Vagina (tissue), 2 donors: ENCODE data around the gene CCL8. TPM values are rescaled to one million over a fixed set of nuclear protein-coding genes. Genes with fewer than 3 reads are reported as not detected.

ENCODE experiments used
- DNase-seq, 2 donors: peaks; one replicate each; pipeline ENCODE4 v3.0.0-alpha.2; 2017; ENCODE audit errors: extremely low spot score in 2 of 2
- H3K27ac ChIP-seq: fragments of 200-600 bp; sonication (generic); one replicate; pipeline ENCODE4 v1.5.1; 2019
- H3K27me3 ChIP-seq: fragments of 200-600 bp; sonication (generic); one replicate; pipeline ENCODE4 v1.5.1; 2019
- H3K36me3 ChIP-seq, 2 donors: fragments of 200-600 bp; sonication (generic); one replicate each; pipeline ENCODE4 v1.5.1; 2017 to 2019
- H3K4me1 ChIP-seq: fragments of 200-600 bp; sonication (generic); one replicate; pipeline ENCODE4 v1.5.1; 2019
- H3K4me3 ChIP-seq, 2 donors: fragments of 200-600 bp; sonication (generic); 1 replicate in 1 of 2; 2 replicates in 1 of 2; pipeline ENCODE4 v1.5.1; 2016 to 2019
- H3K9me3 ChIP-seq: fragments of 200-600 bp; sonication (generic); one replicate; pipeline ENCODE4 v1.5.1; 2019
- POLR2A ChIP-seq, 2 donors: fragments of 450-650 bp; IDR thresholded peaks; one replicate each; pipeline ENCODE4 v1.6.1; 2017; ENCODE audit warnings: antibody characterized with exemption in 2 of 2, mild to moderate bottlenecking in 2 of 2, moderate library complexity in 2 of 2
- POLR2AphosphoS5 ChIP-seq, 2 donors: sonication (generic); formaldehyde crosslinking; IDR thresholded peaks; one replicate each; pipeline ENCODE4 v1.9.0; 2017; ENCODE audit warnings: antibody characterized with exemption in 2 of 2, mild to moderate bottlenecking in 2 of 2, low read depth in 1 of 2; ENCODE audit not compliant: insufficient read depth in 1 of 2
- intact Hi-C: fragments of 100-400 bp; cut with DNase I; formaldehyde crosslinking; loops from one replicate; pipeline ENCODE4 v1.15.1; 2023
- total RNA-seq: library from RNA; depleted of rRNA; stranded (reverse); fragments of >200 nt; gene quantifications from one replicate; pipeline ENCODE4 v1.2.3, GENCODE V29; 2016
- TF ChIP-seq, protein P1 (sequence below), 3 experiments: fragments of 450-650 bp in 2 of 3; fragments of 200-600 bp in 1 of 3; sonication (generic) in 1 of 3; IDR thresholded peaks; one replicate each; pipeline ENCODE4 v1.5.1; 2017 to 2019; ENCODE audit warnings: antibody characterized with exemption in 3 of 3, mild to moderate bottlenecking in 2 of 3, moderate library complexity in 2 of 3

CCL8 gene
- total RNA-seq, 1 donor from 2014 or later, result 1.5 TPM

DNA sequence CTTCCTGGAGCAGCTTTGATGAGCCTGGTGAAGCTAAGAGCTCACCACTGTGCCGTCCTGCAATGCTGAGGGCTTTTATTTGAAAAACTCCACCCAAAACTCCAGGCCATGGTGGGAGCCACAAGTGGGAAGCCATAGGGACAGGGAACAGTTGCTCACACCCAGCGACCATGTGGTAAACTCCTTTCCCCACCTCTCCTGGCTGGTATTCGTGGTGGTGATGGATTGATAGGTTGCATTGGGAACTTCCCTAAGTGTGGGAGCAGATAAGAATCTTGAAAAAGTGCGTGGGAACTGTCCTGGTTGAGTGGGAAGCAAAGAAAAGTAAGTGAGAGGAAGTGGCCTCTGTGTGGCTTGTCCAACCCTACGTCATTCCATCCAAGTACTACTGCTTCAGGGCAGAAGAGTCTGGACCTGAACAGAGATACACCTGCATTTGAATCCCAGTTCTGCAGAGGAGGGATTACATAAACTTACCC lies 44.0 kb downstream of the CCL8 start, which contains the start of gene CCL1:
CCL1 (minus strand) TSS at position 51 of the 479 bp plus-strand sequence. CDS start 72 bp downstream, outside the sequence.
- Histone ChIP-seq H3K4me1 (no peaks in the 10 kb centered on the region), H3K27ac (no peak within 1 kb of the TSS), H3K9me3 (no peaks in the 10 kb centered on the region), H3K36me3 (no peaks in the 10 kb centered on the region), H3K27me3 (no peaks in the 10 kb centered on the region), H3K4me3 (no peak within 1 kb of the TSS)
- intact Hi-C loops, result loop anchor here (5.0 kb wide), 1 partner anchor 161 kb away; no protein-coding TSS in a partner anchor
- no peak for DNase-seq
- TF ChIP-seq POLR2AphosphoS5 (IDR thresholded peaks at IDR 0.05; ENCODE audit: insufficient read depth in 1 of 2, low read depth in 1 of 2), result no peak
- TF ChIP-seq, protein P1, sequence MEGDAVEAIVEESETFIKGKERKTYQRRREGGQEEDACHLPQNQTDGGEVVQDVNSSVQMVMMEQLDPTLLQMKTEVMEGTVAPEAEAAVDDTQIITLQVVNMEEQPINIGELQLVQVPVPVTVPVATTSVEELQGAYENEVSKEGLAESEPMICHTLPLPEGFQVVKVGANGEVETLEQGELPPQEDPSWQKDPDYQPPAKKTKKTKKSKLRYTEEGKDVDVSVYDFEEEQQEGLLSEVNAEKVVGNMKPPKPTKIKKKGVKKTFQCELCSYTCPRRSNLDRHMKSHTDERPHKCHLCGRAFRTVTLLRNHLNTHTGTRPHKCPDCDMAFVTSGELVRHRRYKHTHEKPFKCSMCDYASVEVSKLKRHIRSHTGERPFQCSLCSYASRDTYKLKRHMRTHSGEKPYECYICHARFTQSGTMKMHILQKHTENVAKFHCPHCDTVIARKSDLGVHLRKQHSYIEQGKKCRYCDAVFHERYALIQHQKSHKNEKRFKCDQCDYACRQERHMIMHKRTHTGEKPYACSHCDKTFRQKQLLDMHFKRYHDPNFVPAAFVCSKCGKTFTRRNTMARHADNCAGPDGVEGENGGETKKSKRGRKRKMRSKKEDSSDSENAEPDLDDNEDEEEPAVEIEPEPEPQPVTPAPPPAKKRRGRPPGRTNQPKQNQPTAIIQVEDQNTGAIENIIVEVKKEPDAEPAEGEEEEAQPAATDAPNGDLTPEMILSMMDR (IDR thresholded peaks at IDR 0.05), result no peak
- TF ChIP-seq POLR2A (IDR thresholded peaks at IDR 0.05), result no peak

DNA sequence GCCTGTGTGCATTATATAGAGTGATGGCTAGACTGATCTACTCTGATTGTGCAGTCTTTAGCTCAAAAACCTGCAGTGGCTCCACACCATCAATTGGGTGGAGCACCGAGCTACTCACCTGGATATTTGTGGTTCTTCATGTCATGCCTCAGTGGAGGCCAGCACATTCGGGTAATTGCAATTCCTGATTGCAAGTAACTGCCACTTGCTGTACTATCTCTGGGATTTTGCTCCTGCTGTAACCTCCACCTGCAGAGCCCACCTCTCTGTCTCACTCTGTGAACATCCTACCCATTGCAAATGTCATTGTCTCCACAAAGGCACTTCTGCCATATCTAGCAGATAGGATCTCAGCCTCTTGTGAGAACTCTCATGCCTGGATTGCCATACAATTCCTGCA lies 45.5 kb downstream of the CCL8 start:
- Histone ChIP-seq H3K4me3 (no peak overlapping the region), H3K27me3 (no peaks in the 10 kb centered on the region), H3K9me3 (no peaks in the 10 kb centered on the region), H3K36me3 (no peaks in the 10 kb centered on the region), H3K4me1 (no peaks in the 10 kb centered on the region), H3K27ac (no peak overlapping the region)
- DNase-seq, result no peak
- intact Hi-C loops, result loop anchor here (5.0 kb wide), 1 partner anchor 162 kb away; no protein-coding TSS in a partner anchor
- TF ChIP-seq, protein P1 (IDR thresholded peaks at IDR 0.05), result no peak
- no peak for TF ChIP-seq POLR2AphosphoS5 (IDR thresholded peaks at IDR 0.05; ENCODE audit: insufficient read depth in 1 of 2, low read depth in 1 of 2)
- TF ChIP-seq POLR2A (IDR thresholded peaks at IDR 0.05), result no peak

DNA sequence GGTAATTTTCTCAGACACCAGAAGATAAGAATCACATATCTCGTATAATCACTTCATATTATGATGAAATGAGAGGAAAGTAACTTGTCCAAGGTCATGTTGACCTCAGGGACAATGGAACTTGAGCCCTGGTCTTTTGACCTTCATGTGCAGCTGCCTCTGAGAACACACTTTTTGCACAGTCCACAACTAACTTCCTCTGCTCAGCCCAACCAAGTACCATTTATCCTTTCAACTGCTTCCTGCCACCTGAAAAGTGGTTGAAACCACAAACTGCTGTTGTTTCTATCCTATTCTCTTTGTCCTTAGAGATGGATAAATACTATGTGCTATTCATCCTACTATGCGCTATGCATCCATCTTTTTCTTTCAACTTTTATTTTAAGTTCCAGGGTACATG lies 46.1 kb downstream of the CCL8 start:
- TF ChIP-seq POLR2A (IDR thresholded peaks at IDR 0.05) (no peak), POLR2AphosphoS5 (IDR thresholded peaks at IDR 0.05; ENCODE audit: insufficient read depth in 1 of 2, low read depth in 1 of 2) (no peak)
- TF ChIP-seq, protein P1 (IDR thresholded peaks at IDR 0.05), result no peak
- Histone ChIP-seq H3K9me3 (no peaks in the 10 kb centered on the region), H3K4me3 (no peak overlapping the region), H3K27ac (no peak overlapping the region), H3K27me3 (no peaks in the 10 kb centered on the region), H3K4me1 (no peaks in the 10 kb centered on the region), H3K36me3 (no peaks in the 10 kb centered on the region)
- no peak for DNase-seq
- intact Hi-C loops, result no loop called here

DNA sequence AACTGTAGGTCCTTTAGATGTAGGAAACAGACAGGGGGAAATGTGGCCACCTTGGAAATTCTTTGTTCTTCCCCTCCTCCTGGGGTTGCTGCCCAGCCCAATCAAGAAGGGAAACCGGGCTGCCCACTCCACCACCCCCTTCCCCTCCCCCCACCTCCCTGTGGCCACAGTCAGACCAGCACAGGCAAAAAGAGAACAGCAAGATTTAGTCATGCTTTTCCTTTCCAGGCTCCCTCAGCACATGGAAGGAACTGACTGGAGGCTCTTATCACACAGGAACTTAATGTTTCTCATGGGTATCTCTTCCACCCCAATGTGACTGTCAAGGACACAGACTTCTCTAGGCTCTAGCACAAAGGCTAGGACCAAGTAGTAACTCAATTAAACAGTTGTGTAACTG lies 46.8 kb downstream of the CCL8 start:
- Histone ChIP-seq H3K4me1 (no peaks in the 10 kb centered on the region), H3K27ac (no peak overlapping the region), H3K36me3 (no peaks in the 10 kb centered on the region), H3K9me3 (no peaks in the 10 kb centered on the region), H3K4me3 (no peak overlapping the region), H3K27me3 (no peaks in the 10 kb centered on the region)
- DNase-seq, result no peak
- no peak for TF ChIP-seq POLR2AphosphoS5 (IDR thresholded peaks at IDR 0.05; ENCODE audit: insufficient read depth in 1 of 2, low read depth in 1 of 2)
- TF ChIP-seq, protein P1 (IDR thresholded peaks at IDR 0.05), result no peak
- TF ChIP-seq POLR2A (IDR thresholded peaks at IDR 0.05), result no peak
- intact Hi-C loops, result no loop called here

DNA sequence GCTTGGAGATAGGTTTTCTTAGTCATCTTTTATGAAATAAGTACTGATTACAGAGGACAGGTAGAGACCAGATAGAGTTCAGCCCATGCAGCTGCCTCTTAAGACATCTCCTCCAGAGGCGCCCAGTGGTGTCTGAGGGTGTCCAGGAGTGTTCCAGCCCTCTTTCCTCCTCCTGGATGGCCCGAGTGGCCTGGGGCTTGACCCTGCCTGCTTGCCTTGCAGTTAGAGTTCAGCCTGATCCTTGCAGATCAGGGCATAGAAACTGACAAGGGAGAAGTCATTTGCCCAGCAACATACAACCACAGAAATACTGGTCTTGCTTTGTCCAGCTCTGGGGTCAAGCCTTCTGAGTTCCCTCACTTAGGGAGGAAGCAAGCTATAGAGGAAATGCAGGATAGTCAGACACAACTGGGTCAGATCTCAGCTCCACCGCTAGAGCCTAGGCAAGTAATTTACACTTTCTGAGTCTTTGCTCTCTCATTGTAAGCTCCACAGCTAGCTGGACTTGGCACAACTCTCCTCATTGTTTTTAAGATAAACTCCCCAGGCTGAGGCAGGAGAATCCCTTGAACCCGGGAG lies 47.4 kb downstream of the CCL8 start:
- intact Hi-C loops, result no loop called here
- no peaks in the 10 kb centered on the region for H3K27me3 ChIP-seq

More for the DNA sequence above, 47.4 kb downstream of the CCL8 start:
- Histone ChIP-seq H3K4me3 (no peak overlapping the region), H3K36me3 (no peaks in the 10 kb centered on the region), H3K27ac (no peak overlapping the region), H3K9me3 (no peaks in the 10 kb centered on the region), H3K4me1 (no peaks in the 10 kb centered on the region)
- DNase-seq, result no peak
- no peak for TF ChIP-seq POLR2AphosphoS5 (IDR thresholded peaks at IDR 0.05; ENCODE audit: insufficient read depth in 1 of 2, low read depth in 1 of 2)
- TF ChIP-seq, protein P1 (IDR thresholded peaks at IDR 0.05), result no peak
- TF ChIP-seq POLR2A (IDR thresholded peaks at IDR 0.05), result no peak
